ENCODE measurements around the gene NKD1. TPM values are rescaled to one million over a fixed set of nuclear protein-coding genes. Genes with fewer than 3 reads are reported as not detected.

The NKD1 gene
- total RNA-seq, 2 experiments from 2014 or later, result 0.04 to 0.06 TPM

DNA sequence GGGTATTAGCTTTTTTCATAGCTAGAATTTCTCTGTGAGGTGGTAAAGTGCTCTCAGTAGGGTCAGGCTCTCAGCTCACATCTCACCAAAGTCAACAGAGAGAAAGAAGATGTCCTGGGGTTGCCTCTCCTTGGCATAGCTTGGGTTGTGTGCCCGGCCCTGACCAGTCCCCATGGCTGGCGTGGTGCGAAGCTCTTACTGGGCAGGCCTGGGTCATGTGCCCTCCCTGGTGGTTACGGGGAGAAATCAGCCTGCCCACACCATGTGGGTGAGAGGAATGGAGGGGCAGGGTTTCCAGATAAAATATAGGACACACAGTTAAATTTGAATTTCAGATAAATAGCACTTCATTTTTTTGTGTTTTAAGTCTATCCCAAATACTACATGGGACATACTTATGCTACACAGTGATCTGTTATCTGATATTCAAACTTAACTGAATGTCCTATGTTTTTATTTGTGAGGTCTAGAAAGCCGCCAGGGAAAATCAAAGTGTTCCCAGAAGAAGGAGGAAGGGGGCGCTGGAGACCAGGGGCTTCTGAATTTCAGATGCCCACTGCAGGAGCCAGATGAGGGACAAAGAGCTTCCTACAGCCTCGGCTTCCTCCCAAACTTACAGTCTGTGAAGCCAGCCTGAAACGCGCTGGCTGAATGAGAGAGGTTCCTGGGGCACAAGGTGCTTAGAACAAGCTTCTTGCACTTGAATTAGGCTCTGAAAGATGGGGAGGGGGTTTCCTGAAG, 45.4 kb downstream of the NKD1 start:
- no peaks in the 10 kb centered on the region for H3K9me2 ChIP-seq (ENCODE audit: insufficient read depth, low read length)
- no peak overlapping the region for H3K4me2 ChIP-seq (ENCODE audit: low read length)
- no peaks in the 10 kb centered on the region for H3K9me3 ChIP-seq (ENCODE audit: low read length)
- no TSS peak for BruUV-seq (replicated peaks)
- no peaks in the 10 kb centered on the region for H3K4me1 ChIP-seq (ENCODE audit: insufficient read depth, low read length, poor library complexity, severe bottlenecking)
- TF ChIP-seq, protein P1, sequence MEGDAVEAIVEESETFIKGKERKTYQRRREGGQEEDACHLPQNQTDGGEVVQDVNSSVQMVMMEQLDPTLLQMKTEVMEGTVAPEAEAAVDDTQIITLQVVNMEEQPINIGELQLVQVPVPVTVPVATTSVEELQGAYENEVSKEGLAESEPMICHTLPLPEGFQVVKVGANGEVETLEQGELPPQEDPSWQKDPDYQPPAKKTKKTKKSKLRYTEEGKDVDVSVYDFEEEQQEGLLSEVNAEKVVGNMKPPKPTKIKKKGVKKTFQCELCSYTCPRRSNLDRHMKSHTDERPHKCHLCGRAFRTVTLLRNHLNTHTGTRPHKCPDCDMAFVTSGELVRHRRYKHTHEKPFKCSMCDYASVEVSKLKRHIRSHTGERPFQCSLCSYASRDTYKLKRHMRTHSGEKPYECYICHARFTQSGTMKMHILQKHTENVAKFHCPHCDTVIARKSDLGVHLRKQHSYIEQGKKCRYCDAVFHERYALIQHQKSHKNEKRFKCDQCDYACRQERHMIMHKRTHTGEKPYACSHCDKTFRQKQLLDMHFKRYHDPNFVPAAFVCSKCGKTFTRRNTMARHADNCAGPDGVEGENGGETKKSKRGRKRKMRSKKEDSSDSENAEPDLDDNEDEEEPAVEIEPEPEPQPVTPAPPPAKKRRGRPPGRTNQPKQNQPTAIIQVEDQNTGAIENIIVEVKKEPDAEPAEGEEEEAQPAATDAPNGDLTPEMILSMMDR (conservative IDR thresholded peaks at IDR 0.05; ENCODE audit: low read length), result peak; percentile 50
- no peak for TF ChIP-seq EZH2phosphoT487 (IDR thresholded peaks at IDR 0.05; ENCODE audit: borderline replicate concordance, low read depth, low read length)
- H4K20me1 ChIP-seq (ENCODE audit: insufficient read depth, low read length), result no peaks in the 10 kb centered on the region
- POLR2A ChIA-PET, result interaction anchor here (0.6 to 0.7 kb wide), 2 partner anchors 79 to 270 kb away, joined by 3 to 4 read pairs; no protein-coding TSS in a partner anchor
- intact Hi-C loops (cut with micrococcal nuclease; ENCODE audit: unreplicated experiment), result no loop called here
- no peaks in the 10 kb centered on the region for H3K36me3 ChIP-seq (ENCODE audit: insufficient read depth, low read length)
- H3K4me3 ChIP-seq (ENCODE audit: low read depth, low read length, poor library complexity, severe bottlenecking), result no peak overlapping the region
- no peak for DNase-seq (ENCODE audit: low spot score)
- CTCF ChIA-PET (ENCODE audit: unreplicated experiment), result no interaction called here
- no peak overlapping the region for H3K27ac ChIP-seq (ENCODE audit: low read depth, low read length, poor library complexity, severe bottlenecking)
- no peak overlapping the region for H2AFZ ChIP-seq (ENCODE audit: low read length)
- no peaks in the 10 kb centered on the region for H3K79me2 ChIP-seq (ENCODE audit: insufficient read depth, low read depth, low read length)

DNA sequence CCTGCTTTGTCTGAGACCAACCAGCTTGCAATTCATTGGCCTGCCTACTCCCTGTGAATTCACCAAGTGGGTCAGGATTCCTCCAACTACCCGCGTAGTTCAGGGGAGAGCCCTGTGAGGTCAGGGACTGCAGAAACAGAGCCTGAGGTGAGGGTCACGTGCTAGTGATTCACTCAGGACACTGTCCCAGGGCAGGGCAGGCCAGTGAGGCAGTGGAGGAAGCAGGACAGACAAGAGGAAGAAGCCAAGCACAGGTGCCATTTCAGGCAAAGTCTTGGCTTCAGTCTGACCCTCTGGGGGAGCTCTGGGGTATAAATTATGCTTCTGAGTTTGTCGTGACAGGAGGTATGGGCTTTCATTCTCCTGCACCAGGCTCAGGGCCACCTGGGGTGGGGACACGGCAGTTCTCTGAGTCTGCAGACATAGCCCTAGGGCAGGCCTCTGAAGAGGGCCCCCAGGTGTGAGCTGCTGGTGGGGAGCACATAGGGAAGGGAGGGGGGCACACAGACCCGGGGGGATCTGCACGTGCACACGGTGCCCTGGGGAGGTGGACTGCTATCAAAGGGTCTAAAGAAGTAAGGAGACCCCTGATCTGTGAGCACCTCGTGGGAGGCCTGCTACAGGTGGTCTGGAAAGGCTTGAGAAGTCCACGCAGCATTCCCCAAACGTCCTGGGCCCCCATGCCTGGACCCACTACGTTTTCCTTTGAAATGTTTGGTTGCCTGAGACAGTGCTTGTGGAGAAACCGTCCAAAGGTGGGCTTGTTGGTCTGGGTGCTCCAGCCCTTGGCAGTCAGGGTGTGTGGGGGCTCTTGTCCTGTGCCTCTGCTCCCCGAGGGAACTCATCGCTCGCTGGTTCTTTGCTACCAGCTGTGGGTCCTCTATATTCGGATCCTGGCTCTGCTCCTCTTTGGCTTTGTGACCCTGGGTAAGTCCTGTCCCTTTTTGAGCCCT, 46.4 kb downstream of the NKD1 start:
- BruUV-seq (replicated peaks), result no TSS peak
- no peaks in the 10 kb centered on the region for H3K9me3 ChIP-seq (ENCODE audit: low read length)
- no peaks in the 10 kb centered on the region for H3K4me1 ChIP-seq (ENCODE audit: insufficient read depth, low read length, poor library complexity, severe bottlenecking)
- H3K4me2 ChIP-seq (ENCODE audit: low read length), result no peak overlapping the region
- H3K79me2 ChIP-seq (ENCODE audit: insufficient read depth, low read depth, low read length), result no peaks in the 10 kb centered on the region
- no peak overlapping the region for H3K27ac ChIP-seq (ENCODE audit: low read depth, low read length, poor library complexity, severe bottlenecking)
- CTCF ChIA-PET (ENCODE audit: unreplicated experiment), result no interaction called here
- POLR2A ChIA-PET, result interaction anchor here (0.7 kb wide), 1 partner anchor 271 kb away, joined by 3 read pairs; no protein-coding TSS in a partner anchor
- H3K36me3 ChIP-seq (ENCODE audit: insufficient read depth, low read length), result no peaks in the 10 kb centered on the region
- H3K9me2 ChIP-seq (ENCODE audit: insufficient read depth, low read length), result no peaks in the 10 kb centered on the region
- H4K20me1 ChIP-seq (ENCODE audit: insufficient read depth, low read length), result no peaks in the 10 kb centered on the region
- TF ChIP-seq EZH2phosphoT487 (IDR thresholded peaks at IDR 0.05; ENCODE audit: borderline replicate concordance, low read depth, low read length), result no peak
- TF ChIP-seq, protein P1 (conservative IDR thresholded peaks at IDR 0.05; ENCODE audit: low read length), result no peak
- DNase-seq (ENCODE audit: low spot score), result no peak
- intact Hi-C loops (cut with micrococcal nuclease; ENCODE audit: unreplicated experiment), result no loop called here
- H3K4me3 ChIP-seq (ENCODE audit: low read depth, low read length, poor library complexity, severe bottlenecking), result no peak overlapping the region
- H2AFZ ChIP-seq (ENCODE audit: low read length), result no peak overlapping the region
